HepG2 (cell line): ENCODE data around the gene SLC25A10. TPM values are rescaled to one million over a fixed set of nuclear protein-coding genes. Genes with fewer than 3 reads are reported as not detected.

ENCODE experiments used
- FOXJ3 ChIP-seq: sonication (generic); formaldehyde crosslinking; IDR thresholded peaks from 2 replicates; pipeline ENCODE4 v1.4.0; 2020; ENCODE audit warnings: missing genetic modification reagents, mild to moderate bottlenecking, borderline replicate concordance
- ISL2 ChIP-seq: sonication (generic); formaldehyde crosslinking; IDR thresholded peaks from 2 replicates; pipeline ENCODE4 v1.5.0; 2020; ENCODE audit warnings: missing genetic modification reagents
- JUNB ChIP-seq: sonication (generic); formaldehyde crosslinking; IDR thresholded peaks from 2 replicates; pipeline ENCODE4 v1.8.0; 2022; ENCODE audit warnings: missing genetic modification reagents, mild to moderate bottlenecking, borderline replicate concordance
- KLF11 ChIP-seq: IDR thresholded peaks from 2 replicates; pipeline ENCODE4 v1.6.1; 2016; ENCODE audit warnings: missing compliant biosample characterization
- MZF1 ChIP-seq: sonication (generic); formaldehyde crosslinking; IDR thresholded peaks from 2 replicates; pipeline ENCODE4 v1.8.1; 2023; ENCODE audit warnings: mild to moderate bottlenecking, missing genetic modification reagents, borderline replicate concordance
- PHF5A ChIP-seq: IDR thresholded peaks from one replicate; pipeline ENCODE4 v1.6.1; 2018; ENCODE audit warnings: low read depth, missing genetic modification reagents; ENCODE audit not compliant: unreplicated experiment
- SCMH1 ChIP-seq: sonication (generic); formaldehyde crosslinking; IDR thresholded peaks from 2 replicates; pipeline ENCODE4 v1.9.0; 2021; ENCODE audit warnings: missing genetic modification reagents, mild to moderate bottlenecking, borderline replicate concordance
- SMARCC2 ChIP-seq: fragments of 450-650 bp; IDR thresholded peaks from 2 replicates; pipeline ENCODE4 v1.6.1; 2017; ENCODE audit warnings: antibody characterized with exemption, mild to moderate bottlenecking
- TBP ChIP-seq: sonication (generic); formaldehyde crosslinking; IDR thresholded peaks from 2 replicates; pipeline ENCODE4 v1.5.0; 2020; ENCODE audit warnings: missing genetic modification reagents
- ZNF180 ChIP-seq: sonication (generic); formaldehyde crosslinking; IDR thresholded peaks from 2 replicates; pipeline ENCODE4 v1.4.0; 2020; ENCODE audit warnings: low read depth, missing genetic modification reagents, borderline replicate concordance
- ZNF20 ChIP-seq: sonication (generic); formaldehyde crosslinking; IDR thresholded peaks from 2 replicates; pipeline ENCODE4 v1.4.0; 2020; ENCODE audit warnings: mild to moderate bottlenecking, moderate library complexity, missing genetic modification reagents
- ZNF225 ChIP-seq: sonication (generic); formaldehyde crosslinking; IDR thresholded peaks from 2 replicates; pipeline ENCODE4 v1.4.0; 2020; ENCODE audit warnings: mild to moderate bottlenecking, missing genetic modification reagents
- ZNF234 ChIP-seq: sonication (generic); formaldehyde crosslinking; conservative IDR thresholded peaks from 2 replicates; pipeline ENCODE4 v1.5.1; 2020; ENCODE audit warnings: mild to moderate bottlenecking, missing genetic modification reagents
- ZNF253 ChIP-seq: sonication (generic); formaldehyde crosslinking; IDR thresholded peaks from 2 replicates; pipeline ENCODE4 v1.8.0; 2022; ENCODE audit warnings: mild to moderate bottlenecking, missing genetic modification reagents, borderline replicate concordance
- ZNF549 ChIP-seq: sonication (generic); formaldehyde crosslinking; IDR thresholded peaks from 2 replicates; pipeline ENCODE4 v1.5.0; 2020; ENCODE audit warnings: missing genetic modification reagents
- ZNF557 ChIP-seq: sonication (generic); formaldehyde crosslinking; IDR thresholded peaks from 2 replicates; pipeline ENCODE4 v1.4.0; 2020; ENCODE audit warnings: missing genetic modification reagents
- ZNF629 ChIP-seq: sonication (generic); formaldehyde crosslinking; conservative IDR thresholded peaks from 2 replicates; pipeline ENCODE4 v1.5.0; 2020; ENCODE audit warnings: missing genetic modification reagents
- ZNF777 ChIP-seq: sonication (generic); formaldehyde crosslinking; IDR thresholded peaks from 2 replicates; pipeline ENCODE4 v1.4.0; 2020; ENCODE audit warnings: missing genetic modification reagents
- polyA plus RNA-seq, 8 experiments: library from polyadenylated mRNA; depleted of rRNA in 3 of 8; stranded (reverse) in 7 of 8; unstranded in 1 of 8; fragments of >200 nt; fragmentation: Illumina TruSeq in 4 of 8; extraction: Trizol in 4 of 8; gene quantifications; 2 replicates each; pipeline versions ENCODE4 v1.2.1 to v1.2.3, GENCODE V29; 2011 to 2016; ENCODE audit warnings: low read depth in 4 of 8, missing spikeins in 1 of 8, mixed read lengths in 1 of 8; ENCODE audit not compliant: insufficient read depth in 1 of 8
- total RNA-seq, 5 experiments: library from RNA; depleted of rRNA; stranded (reverse); fragments of >200 nt; fragmentation: Illumina TruSeq; extraction: Trizol; gene quantifications; 2 replicates each; pipeline ENCODE4 v1.2.3, GENCODE V29; 2016; ENCODE audit warnings: low read depth in 1 of 5
- TF ChIP-seq, protein P1 (sequence below): sonication (generic); formaldehyde crosslinking; IDR thresholded peaks from 2 replicates; pipeline ENCODE4 v1.5.0; 2020; ENCODE audit warnings: mild to moderate bottlenecking, missing genetic modification reagents, borderline replicate concordance
- TF ChIP-seq, protein P2 (sequence below): sonication (generic); formaldehyde crosslinking; IDR thresholded peaks from 2 replicates; pipeline ENCODE4 v1.4.0; 2020; ENCODE audit warnings: mild to moderate bottlenecking, low read depth, missing genetic modification reagents
- TF ChIP-seq, protein P3 (sequence below): IDR thresholded peaks from 2 replicates; pipeline ENCODE4 v1.6.1; 2018; ENCODE audit warnings: missing genetic modification reagents

Gene SLC25A10
- total and polyA plus RNA-seq, 2 of the 13 experiments (the other 11 are each of a cell fraction or from before 2014, with no cell fraction given) = 46.5 to 140 TPM

DNA sequence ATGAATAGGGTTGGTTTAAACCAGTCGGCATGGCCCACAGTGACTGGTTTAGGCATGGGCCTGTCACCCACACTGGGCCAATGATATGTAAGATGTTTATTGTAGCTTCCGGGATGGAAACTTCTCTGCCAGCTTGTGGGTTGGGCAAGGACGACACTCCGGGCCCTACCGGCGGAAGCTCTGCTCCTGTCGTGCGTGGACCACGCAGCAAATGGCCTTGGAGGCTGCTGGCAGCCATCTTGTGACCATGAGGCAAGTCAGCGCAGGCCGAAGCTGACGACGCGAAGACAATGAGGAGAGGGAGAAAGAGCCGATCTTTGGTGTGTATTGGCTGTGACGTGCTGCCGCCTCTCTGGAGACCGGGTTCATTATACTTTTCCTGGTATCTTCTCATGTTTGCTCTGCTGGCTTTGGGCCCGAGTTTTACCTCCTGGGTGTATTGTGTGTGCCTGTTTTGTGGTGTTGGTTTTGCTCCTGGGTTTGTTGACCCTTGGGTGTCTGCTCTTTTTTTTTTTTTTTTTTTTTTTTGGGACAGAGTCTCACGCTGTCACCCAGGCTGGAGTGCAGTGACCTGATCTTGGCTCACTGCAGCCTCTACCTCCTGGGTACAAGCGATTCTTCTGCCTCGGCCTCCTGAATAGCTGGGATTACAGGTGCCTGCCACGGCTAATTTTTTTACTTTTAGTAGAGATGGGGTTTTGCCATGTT lies 15.4 kb downstream of the SLC25A10 start (continued):
- TF ChIP-seq, protein P1, sequence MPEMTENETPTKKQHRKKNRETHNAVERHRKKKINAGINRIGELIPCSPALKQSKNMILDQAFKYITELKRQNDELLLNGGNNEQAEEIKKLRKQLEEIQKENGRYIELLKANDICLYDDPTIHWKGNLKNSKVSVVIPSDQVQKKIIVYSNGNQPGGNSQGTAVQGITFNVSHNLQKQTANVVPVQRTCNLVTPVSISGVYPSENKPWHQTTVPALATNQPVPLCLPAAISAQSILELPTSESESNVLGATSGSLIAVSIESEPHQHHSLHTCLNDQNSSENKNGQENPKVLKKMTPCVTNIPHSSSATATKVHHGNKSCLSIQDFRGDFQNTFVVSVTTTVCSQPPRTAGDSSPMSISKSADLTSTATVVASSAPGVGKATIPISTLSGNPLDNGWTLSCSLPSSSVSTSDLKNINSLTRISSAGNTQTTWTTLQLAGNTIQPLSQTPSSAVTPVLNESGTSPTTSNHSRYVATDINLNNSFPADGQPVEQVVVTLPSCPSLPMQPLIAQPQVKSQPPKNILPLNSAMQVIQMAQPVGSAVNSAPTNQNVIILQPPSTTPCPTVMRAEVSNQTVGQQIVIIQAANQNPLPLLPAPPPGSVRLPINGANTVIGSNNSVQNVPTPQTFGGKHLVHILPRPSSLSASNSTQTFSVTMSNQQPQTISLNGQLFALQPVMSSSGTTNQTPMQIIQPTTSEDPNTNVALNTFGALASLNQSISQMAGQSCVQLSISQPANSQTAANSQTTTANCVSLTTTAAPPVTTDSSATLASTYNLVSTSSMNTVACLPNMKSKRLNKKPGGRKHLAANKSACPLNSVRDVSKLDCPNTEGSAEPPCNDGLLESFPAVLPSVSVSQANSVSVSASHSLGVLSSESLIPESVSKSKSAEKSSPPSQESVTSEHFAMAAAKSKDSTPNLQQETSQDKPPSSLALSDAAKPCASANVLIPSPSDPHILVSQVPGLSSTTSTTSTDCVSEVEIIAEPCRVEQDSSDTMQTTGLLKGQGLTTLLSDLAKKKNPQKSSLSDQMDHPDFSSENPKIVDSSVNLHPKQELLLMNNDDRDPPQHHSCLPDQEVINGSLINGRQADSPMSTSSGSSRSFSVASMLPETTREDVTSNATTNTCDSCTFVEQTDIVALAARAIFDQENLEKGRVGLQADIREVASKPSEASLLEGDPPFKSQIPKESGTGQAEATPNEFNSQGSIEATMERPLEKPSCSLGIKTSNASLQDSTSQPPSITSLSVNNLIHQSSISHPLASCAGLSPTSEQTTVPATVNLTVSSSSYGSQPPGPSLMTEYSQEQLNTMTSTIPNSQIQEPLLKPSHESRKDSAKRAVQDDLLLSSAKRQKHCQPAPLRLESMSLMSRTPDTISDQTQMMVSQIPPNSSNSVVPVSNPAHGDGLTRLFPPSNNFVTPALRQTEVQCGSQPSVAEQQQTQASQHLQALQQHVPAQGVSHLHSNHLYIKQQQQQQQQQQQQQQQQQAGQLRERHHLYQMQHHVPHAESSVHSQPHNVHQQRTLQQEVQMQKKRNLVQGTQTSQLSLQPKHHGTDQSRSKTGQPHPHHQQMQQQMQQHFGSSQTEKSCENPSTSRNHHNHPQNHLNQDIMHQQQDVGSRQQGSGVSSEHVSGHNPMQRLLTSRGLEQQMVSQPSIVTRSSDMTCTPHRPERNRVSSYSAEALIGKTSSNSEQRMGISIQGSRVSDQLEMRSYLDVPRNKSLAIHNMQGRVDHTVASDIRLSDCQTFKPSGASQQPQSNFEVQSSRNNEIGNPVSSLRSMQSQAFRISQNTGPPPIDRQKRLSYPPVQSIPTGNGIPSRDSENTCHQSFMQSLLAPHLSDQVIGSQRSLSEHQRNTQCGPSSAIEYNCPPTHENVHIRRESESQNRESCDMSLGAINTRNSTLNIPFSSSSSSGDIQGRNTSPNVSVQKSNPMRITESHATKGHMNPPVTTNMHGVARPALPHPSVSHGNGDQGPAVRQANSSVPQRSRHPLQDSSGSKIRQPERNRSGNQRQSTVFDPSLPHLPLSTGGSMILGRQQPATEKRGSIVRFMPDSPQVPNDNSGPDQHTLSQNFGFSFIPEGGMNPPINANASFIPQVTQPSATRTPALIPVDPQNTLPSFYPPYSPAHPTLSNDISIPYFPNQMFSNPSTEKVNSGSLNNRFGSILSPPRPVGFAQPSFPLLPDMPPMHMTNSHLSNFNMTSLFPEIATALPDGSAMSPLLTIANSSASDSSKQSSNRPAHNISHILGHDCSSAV (CRISPR knock-in tag) = peak; percentile 34; the same call in 1 of the 2 replicates
- TF ChIP-seq, protein P2, sequence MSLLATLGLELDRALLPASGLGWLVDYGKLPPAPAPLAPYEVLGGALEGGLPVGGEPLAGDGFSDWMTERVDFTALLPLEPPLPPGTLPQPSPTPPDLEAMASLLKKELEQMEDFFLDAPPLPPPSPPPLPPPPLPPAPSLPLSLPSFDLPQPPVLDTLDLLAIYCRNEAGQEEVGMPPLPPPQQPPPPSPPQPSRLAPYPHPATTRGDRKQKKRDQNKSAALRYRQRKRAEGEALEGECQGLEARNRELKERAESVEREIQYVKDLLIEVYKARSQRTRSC (CRISPR knock-in tag) = peak; percentile 97
- TF ChIP-seq ZNF777 (CRISPR knock-in tag) (peak; percentile 68; the same call in 1 of the 2 replicates), ZNF253 (peak; percentile 98), ZNF557 (CRISPR knock-in tag) (peak; percentile 91), JUNB (CRISPR knock-in tag) (peak; percentile 90), KLF11 (CRISPR knock-in tag) (peak; percentile 99), ZNF20 (CRISPR knock-in tag) (no peak; the same call in 1 of the 2 replicates), ZNF549 (no peak), ISL2 (CRISPR knock-in tag) (peak; percentile 79), SCMH1 (CRISPR knock-in tag) (no peak), ZNF180 (no peak; the same call in 1 of the 2 replicates), ZNF629 (CRISPR knock-in tag) (peak; percentile 74), ZNF225 (peak; percentile 99), MZF1 (CRISPR knock-in tag) (peak; percentile 97; the same call in 1 of the 2 replicates), FOXJ3 (peak; percentile 78), TBP (CRISPR knock-in tag) (no peak), SMARCC2 (no peak), PHF5A (CRISPR knock-in tag) (no peak), ZNF234 (no peak)
- TF ChIP-seq, protein P3, sequence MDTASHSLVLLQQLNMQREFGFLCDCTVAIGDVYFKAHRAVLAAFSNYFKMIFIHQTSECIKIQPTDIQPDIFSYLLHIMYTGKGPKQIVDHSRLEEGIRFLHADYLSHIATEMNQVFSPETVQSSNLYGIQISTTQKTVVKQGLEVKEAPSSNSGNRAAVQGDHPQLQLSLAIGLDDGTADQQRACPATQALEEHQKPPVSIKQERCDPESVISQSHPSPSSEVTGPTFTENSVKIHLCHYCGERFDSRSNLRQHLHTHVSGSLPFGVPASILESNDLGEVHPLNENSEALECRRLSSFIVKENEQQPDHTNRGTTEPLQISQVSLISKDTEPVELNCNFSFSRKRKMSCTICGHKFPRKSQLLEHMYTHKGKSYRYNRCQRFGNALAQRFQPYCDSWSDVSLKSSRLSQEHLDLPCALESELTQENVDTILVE = peak; percentile 98
